NCI-H82 (cell line): ENCODE results near the gene FBLN5.
"Not testable (repeated sequence)": the region's sequence is repeated elsewhere in the genome, so short reads cannot be mapped to it uniquely, and the experiment has no call there.

ENCODE experiments used
- DNase-seq: peaks from one replicate; lab custom pipeline; 2025; lab: John Stamatoyannopoulos, UW

The FBLN5 gene

DNA sequence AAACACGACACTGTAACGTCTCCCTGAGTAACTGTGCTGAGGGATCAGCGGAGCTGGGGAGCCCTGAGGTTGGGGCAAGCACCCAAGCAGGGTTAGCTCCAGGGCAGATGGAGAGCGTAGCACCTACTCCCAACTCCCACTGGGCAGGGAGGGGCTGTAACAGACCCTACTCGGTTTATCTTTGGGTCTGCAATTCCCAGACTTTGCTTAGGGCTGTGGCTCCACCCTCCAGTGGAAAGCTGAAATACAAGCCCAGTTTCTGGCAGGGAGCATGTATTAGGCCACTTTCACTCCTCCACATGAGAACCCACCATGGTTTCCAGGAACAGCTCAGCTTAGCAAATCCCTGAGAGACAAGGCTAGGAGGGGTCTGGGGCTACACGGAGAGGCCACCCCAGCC, 62.8 kb downstream of the FBLN5 start:
- DNase-seq = no peak

DNA sequence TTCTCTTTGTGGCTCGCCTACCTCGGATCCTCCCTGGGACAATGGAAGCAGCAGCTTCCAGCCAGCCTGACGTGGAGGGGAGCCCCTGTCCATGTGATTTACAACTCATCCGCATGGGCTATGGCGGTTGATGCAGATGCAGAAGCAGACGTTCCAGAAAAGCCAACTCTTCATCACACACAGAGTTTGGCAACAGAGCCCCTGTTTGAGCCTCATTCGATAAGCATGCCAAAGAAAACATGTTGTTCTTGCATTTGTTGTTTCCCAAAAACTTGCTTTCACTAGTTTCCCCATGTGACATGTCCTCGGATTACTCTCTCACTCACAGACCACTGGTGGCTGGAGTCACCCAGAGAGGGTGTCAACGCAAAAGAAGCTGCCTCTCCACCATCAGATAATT, 63.7 kb downstream of the FBLN5 start:
- no peak for DNase-seq

DNA sequence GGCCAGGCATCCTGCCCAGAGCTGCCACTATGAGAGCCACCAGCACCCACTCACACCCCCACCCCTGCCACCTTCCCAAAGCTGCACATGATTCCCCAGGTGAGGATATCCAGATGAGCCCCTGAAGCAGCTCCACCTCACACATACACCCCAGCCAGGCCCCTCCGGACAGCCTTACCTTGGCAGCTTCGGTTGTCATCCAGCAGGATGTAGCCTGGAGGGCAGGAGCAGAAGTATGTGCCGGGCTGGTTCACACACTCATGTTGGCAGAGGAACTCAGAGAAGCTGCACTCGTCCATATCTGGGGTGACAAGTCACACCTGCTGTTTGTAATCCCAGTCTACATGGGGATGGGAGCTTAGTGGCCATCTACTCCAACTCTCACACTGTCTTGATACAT, 64.7 kb downstream of the FBLN5 start:
- no peak for DNase-seq

DNA sequence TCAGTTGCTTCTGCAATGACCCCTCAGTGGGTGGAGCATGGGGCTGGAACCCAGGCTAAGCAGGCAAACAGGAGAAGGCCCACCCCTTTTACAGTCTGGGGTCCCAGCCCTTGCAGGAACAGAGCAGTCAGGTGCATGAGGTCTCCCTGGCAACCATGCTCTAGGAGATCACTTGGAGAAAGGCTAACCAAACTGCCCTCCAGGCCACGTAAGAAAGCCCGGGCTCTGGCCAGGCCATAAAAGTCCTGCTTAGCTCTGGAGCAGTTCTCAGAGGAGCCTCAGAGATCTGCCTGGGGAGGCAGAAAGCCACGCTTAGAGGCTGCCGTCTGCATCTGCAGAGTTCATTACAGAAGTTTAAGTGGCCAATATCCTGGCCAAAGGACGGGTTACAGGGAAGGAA, 65.1 kb downstream of the FBLN5 start:
- DNase-seq = no peak

DNA sequence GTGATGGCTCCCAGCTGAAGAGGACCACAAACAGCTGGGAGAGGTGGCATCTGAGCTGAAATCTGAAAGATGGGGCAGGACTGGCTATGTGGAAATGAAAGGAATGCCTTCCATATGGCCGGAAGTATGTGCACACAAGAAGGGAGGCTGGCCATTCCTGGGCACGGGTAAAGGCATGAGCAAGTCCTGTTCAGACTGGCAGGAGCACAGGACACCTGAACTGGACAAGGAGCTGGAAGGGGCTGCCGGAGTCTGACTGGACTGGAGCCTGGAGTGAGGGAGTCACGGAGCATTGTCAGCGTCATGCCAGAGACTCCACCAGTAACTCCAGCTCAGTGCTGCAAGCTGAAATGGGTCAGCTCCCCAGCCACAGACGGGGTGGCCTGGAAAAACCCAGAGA, 68.3 kb downstream of the FBLN5 start:
- DNase-seq = no peak

DNA sequence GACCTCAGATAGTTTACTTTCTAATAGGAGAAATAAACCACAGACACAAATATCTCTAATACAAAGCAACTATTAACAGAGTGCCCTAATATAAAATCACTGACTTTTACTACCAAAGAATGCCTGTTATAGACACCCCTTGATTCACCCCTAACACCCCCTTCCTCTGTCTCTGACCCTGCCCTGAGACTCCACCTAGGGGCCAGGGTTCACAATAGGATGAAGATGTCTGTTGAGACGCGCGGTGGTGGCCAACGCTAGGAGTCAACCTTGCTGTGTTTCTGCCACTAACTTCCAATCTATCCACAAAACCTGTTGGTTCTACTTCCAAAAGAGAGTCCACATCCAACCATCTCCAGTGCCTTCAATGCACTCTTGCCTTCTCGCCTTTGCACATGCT, 69.2 kb downstream of the FBLN5 start:
- DNase-seq = no peak

DNA sequence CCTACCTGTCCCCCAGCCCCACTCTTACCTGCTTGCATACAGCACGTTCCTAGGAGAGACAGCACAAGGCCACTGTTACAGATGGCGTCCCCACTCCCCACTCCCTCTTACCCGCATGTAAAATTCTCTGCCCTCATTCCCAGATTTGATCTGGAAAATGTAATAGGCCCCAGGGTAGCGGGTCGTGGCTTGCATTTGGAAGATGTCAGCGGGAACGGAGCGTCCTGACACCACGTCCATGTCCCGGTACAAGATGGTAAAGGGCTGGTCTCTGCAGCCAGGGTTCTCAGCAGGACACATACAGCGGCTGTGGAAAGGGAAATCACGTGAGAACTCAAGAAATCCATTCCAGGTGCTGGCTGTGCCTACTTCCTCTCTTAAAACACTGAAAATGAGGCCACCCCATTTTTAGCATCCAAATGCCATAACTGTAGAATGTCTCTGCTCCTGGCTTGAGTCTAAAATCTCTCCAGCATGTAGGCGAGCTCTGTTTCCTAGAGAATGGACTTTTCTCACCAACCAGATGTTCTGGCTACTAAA, 70.0 kb downstream of the FBLN5 start:
- DNase-seq = no peak

DNA sequence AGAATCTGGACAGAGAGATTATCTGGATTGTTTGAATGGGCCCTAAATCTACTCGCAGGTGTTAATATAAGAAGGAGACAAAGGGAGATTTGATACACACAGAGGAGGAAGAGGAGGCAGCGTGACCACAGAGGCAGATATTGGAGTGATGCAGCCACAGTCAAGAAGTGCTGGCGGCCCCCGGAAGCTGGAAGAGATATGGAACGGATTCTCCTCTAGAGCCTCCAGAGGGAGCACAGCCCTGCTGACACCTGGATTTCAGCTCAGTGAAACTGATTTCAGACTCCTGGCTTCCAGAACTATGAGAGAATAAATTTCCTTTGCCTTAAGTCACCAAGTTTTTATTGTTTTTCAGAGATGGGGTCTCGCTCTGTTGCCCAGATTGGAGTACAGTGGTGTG, 71.0 kb downstream of the FBLN5 start:
- DNase-seq = no peak

DNA sequence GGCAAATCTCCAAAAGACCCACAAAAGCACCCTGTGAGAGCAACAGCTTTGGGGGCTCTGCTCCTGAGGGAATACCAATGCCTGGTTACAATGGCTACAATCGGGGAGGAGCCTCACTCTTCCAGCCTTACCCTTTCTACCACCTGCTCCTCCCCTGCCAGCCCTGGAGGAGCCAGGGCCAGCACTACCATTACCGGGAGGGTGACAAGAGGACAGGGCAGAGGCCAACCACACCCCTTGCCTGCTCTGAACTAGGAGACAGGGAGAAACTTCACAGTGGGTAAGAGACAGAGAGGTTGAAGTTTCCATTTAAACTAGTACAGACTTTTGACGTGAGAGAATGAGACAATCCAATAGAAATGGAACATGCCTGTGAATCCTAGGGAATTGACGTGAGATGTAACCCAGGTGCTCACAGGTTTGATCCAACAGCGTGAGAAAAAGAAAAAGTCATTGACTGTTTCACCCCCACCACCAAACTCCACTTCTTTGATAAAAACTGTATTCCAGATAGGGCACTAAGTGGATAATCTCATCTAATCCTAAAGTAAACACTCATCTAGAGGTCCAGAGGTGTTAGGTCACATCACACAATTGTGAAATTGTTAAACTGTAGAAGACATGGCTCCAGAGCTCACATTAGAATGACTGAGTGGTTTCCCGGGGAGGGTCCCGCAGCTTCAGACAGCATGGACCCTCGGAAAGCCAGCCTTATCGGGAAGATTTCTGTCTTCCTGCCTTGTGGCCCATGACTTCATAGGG, 71.8 kb downstream of the FBLN5 start:
- peak; percentile 34 for DNase-seq

DNA sequence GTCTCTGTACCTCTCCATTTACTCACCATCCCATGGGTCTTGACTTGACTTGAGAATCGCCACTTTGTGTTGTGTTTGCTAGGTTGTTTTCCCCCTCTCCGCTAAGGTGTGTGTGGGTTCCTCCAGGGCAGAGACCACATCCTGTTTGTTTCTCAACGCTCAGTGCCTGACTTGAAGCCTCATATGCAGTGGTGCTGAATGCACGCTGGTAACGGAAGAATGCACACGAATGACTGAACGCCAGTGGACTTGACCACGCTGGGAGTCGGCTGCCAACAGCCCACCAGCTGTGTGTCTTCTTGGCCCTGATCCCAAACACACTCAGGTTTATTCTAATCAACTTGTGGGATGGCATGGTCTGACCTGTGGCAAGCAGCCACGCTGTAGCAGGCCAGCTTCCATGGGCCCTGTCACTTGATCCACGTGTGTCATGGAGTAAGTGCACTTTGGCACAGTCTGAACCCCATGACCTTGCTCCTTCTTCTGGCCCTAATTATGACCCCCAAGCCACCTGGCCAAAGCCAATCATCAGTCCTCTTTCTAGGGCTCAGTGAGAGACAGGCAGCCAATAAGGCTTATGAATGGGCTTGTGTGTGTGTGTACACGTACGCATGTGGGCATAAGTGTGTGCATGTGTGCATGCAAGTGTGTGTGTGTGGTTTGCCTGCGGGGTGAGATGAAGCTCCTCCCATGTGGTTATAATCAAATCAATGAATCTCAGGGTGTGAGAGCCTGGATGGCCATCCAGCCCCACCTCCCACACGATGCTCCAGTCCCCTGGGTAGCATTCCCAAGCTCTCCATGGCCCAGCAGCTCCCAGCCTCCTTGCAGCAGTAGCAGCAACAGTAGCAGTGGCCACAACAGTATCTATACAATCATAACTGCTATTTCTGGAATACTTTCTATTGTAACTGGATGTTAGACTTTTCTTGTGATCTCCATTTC, 73.8 kb downstream of the FBLN5 start:
- DNase-seq = no peak

DNA sequence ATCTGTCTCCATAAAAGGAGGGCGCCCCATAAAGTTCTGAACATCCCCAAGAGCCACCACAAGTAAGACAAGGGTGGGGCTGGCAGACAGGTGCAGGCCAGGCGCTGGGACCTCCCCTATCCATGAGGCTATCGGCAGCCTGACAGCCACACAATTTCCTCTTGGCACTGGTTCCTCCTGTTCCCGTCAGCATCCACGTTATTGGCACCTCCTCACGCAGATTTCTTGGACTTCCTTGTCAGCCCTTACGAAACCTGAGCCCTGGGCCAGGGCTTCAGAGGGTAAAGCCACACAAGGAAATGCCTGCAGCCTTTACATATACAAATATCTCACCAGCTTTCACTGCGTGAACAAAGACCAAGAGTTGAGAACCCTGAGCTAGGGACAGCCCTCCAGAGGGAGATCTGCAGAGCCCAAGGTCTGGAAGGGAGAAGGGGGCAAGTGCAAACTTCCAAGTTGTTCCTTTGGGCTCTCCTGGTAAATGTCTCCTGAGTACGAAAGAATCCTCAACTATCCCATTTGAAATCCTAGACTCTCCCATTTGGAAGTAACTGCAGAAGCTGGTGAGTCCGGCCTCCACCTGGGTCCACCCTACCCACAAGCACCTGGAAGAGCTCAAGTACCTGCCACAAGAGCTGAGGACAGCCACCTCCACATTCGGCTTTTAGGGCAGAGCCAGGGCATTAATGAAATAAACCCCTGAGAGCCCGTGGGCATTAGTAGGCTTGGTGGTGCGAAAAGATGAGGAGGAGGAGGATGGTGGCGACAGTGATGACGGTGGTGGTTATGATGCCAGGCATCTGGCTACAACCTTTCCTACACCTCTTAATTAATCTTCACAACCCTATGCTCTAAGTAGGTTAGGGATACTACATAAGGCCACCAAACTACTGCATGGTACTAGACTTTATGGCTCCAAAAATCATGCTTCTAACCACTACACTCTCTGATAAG, 74.7 kb downstream of the FBLN5 start:
- DNase-seq = no peak

DNA sequence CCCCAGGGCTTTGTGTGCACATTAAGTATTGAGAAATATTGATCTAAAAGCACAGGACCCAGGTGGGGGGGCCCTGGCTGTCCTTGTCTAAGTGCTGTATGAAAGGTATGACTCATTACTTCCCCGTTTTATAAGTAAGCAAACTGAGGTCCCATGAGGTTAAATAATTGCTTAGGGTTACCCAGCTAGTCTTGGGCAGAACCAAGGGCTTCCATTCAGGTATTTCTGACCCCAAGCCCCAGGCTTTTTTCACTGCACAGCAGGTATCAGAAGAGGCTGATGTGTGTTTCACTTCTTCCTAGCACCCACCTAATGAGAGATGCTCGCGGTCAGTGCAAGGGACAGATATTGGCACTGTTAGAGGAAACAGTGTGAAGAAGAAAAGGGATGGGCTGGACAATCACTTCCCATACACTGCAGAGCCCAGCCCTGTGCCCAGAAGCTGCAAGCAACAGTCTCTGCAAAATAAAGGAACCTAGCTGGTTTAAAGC, 75.4 kb downstream of the FBLN5 start:
- no peak for DNase-seq

DNA sequence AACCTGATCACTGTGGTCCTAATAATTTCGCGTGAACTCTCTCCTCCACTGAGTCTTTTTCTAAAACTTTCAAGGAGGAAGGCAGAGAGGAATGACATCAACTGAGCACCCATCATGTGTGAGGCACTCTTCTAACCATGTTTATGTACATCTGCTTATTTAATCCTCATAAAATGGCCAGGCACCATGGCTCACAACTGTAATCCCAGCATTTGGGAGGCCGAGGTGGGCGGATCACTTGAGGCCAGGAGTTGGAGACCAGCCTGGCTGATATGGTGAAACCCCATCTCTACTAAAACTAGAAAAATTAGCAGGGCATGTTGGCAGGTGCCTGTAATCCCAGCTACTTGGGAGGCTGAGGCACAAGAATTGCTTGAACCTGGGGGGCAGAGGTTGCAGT, 76.1 kb downstream of the FBLN5 start:
- DNase-seq = not testable (repeated sequence)

DNA sequence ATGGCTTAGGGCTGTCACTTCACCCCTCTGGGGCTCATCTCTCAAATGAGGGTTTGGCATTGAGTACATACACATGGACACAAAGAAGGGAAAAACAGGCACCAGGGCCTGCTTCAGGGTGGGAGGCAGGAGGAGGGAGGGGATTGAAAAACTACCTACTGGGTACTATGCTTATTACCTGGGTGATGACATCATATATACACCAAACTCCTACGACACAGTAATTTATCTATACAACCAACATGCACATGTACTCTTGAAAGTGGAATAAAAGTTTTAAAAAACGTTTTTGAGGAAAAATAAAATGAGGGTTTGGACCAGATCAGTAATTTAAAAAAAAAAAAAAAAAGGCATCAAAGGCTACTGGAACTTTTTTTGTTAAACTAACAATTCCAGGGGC, 76.6 kb downstream of the FBLN5 start:
- no peak for DNase-seq

DNA sequence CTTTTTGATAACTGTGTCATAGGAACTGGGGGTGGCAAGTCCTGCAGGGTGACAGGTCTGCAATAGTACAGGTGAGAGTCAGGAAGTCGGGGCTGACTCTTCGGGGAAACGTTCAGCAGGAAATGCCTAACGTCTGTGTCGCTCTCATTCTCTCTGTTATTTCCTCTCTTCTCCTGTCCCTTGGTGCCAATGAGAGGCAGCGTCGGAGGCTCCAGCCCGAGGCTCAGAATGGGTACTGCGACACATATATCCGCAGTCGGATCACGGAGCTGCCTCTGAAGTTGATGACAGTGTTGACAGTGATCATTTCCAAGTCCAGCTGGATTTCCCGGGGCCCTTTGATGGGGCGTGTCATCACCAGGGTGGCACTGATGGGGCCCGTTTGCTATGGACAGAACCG, 77.5 kb downstream of the FBLN5 start:
- no peak for DNase-seq

DNA sequence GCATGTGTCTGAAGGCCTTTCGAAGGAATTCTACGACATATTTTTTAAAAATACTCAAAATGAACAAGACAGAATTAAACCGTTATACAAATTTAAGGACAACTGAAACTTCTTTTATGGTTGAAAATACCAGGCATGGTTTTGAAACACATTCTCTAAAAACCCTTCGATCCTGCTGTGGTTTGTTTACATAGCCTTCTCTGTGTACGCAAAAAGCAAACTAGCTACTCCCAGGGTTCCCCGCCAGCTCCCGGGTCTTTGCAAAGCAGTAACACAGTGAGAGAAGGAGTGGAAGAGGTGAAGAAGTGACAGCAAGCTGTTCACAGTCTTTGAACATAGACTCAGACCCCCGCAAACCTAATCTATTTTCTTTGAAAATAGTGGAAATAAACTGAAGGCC, 77.9 kb downstream of the FBLN5 start:
- DNase-seq = no peak

DNA sequence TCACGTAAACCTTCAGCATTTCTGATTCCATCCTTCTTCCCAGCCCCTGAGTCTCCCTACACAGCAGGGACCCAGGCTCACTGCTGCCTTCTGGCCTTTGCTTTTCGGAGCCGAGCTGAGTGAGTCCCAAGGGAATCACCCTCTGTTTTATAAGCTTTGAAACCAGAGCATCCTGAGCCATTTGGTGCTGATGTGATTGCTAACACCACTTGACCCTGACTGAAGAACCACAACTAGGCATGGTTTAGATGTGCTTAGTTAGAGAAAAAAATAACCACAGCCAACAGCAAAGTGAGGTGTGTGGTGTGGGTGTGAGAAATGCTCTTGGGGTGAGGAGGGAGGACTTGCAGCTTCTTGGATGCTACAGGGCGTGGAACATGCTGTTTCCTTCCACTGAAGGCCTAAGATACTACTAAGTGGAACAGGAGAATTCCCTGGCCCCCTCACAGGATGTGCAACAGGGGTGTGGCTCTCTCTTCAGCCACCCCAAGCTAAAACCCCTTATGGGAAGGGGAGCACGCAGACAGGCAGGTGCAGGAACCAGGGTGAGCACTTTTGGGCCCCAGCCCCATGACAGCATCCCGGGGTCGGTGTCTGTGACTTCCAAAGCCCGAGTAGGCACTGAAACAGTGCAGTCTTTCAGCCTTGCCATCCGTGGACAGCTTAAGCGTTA, 80.0 kb downstream of the FBLN5 start, which contains the start of gene TC2N:
TSS of gene TC2N (minus strand) at position 221 of the 673 bp plus-strand sequence. CDS start 53,767 bp downstream, outside the sequence.
- DNase-seq = peak; percentile 57

DNA sequence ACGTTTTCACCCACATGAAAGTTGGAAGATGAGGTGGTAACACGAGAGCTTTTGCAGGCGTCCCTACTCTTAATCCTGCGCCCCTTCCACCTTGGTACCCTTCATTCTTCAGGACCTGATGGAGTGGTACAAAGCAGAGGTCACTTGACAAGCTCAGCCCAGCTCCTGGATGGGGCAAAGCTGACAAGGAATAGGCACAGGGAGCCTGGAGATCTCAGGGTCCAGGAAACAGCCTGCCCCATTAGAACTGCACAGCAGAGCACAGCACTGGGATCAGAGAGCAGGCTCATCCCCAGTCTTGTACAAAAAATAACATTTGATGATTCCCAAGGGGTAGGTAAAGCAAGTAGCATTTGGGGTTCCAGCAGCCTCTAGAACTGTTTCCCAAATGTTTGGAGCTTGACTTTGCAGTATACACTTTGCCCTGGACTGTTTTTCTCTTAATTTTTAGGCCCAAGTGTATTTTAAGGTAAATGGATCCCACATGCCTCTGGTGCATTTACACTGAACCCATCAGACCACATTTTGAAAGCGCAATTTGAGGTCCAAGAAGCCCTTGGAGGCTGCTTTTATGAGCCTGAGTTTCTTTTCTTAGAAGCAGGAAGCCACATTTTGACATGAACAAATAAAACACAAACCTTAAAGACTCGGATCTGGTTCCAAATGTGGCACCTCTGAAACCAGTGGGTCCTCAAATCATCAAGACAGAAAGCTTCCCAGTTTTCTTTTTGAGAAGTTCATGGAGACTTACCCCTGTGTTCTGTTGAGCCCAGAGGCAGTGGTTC, 80.8 kb downstream of the FBLN5 start:
- no peak for DNase-seq

DNA sequence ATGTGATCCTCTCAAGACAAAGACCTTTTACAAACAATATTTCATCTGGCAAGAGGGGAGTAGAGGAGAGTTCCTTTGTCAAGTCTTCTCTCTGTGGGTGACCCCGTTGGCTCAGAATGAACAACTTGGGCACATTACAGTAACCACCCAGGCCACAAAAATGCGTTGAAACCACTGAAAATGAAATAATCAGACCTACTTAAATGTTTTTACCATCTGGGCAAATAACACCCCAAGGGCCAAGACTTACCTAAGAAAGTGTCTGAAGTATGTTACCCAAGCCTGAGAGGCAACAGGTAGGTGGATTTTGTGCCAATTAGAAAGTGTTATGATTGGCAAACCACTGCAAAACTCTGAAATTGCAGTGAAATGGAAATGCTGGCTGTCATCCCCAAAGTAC, 81.4 kb downstream of the FBLN5 start:
- no peak for DNase-seq

DNA sequence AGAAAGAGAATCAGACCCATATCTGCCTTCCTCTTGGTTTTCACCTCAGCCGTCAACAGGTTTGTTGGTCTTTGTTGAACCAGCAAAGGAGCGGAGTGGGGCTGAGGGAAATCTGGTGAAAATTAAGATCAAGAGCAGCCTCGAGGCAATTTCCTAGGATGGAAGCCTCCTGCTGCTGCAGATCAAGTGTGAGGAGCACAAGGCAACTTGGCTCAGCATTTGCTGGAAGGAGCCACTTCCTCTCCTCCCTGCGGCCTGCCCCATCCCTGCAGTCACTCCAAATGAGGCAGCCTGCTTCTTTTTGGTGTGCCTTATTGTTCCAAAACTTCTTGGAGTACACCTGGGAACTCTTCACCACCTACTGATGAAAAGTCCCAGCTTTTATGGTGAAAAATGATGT, 85.1 kb downstream of the FBLN5 start:
- no peak for DNase-seq
